Transverse colon (tissue), 4 donors: ENCODE results near the gene EPHB2.

Experiments
- POLR2AphosphoS5 ChIP-seq, 3 donors: sonication (generic); formaldehyde crosslinking; IDR thresholded peaks; one replicate each; pipeline ENCODE4 v1.6.1; 2016; ENCODE audit warnings: antibody characterized with exemption in 3 of 3
- TF ChIP-seq, protein P1 (sequence below), 5 experiments: fragments of 200-600 bp in 3 of 5; fragments of 450-650 bp in 2 of 5; sonication (generic) in 3 of 5; IDR thresholded peaks; 1 replicate in 2 of 5; 2 replicates in 3 of 5; pipeline ENCODE4 v1.5.1; 2016 to 2017; ENCODE audit warnings: antibody characterized with exemption in 5 of 5, inconsistent platforms in 3 of 5, mild to moderate bottlenecking in 2 of 5, moderate library complexity in 1 of 5

DNA sequence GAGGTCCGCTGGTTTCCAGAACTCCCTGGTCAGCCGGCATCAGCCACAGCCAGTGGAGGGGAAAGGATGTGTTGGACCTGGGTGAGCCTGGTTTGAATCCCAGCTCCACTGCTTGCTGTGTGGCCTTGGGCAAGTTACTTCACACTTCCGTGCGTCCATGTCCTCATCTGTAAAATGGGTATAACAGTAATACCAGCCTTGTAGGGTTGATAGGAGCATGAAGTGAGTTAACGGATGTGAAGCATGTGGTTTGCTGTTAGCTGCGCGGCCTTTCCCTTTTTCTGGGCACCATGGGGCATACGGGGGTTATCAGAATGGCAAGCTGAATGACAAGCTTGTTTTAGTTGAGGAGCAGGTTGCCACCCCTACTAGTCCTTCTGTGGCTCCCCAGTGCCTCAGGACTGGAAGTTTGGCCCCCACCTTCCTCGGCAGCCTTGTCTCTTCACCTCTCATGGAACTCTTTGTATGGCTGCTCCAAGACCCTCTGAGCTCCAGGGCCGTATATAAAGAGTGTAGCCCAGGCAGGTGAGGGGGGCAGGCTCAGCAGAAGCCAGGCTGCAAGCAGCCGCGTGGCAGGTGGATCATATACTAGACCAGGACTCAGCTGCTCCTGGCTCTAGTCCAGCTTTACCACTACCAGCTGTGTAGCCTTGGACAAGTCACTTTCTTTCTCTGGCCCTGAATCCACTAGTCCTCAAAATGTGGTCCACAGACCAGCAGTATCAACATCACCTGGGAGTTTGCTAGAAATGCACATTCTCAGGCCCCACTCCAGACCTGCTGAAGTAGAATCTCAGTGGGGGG, 166.7 kb downstream of the EPHB2 start:
- TF ChIP-seq, protein P1, sequence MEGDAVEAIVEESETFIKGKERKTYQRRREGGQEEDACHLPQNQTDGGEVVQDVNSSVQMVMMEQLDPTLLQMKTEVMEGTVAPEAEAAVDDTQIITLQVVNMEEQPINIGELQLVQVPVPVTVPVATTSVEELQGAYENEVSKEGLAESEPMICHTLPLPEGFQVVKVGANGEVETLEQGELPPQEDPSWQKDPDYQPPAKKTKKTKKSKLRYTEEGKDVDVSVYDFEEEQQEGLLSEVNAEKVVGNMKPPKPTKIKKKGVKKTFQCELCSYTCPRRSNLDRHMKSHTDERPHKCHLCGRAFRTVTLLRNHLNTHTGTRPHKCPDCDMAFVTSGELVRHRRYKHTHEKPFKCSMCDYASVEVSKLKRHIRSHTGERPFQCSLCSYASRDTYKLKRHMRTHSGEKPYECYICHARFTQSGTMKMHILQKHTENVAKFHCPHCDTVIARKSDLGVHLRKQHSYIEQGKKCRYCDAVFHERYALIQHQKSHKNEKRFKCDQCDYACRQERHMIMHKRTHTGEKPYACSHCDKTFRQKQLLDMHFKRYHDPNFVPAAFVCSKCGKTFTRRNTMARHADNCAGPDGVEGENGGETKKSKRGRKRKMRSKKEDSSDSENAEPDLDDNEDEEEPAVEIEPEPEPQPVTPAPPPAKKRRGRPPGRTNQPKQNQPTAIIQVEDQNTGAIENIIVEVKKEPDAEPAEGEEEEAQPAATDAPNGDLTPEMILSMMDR (IDR thresholded peaks at IDR 0.05): no peak
- no peak for TF ChIP-seq POLR2AphosphoS5 (IDR thresholded peaks at IDR 0.05)
